Stimulated activated CD8-positive, alpha-beta memory T cell treated with anti-CD3 and anti-CD28 coated beads, Interleukin-12 subunit alpha, Interleukin-12 subunit beta, amount 100 ng/mL, for 4 hours (primary cell): ENCODE results near the gene IMMT.
A peak's percentile ranks its signal among the peaks of the same experiment; 100 is the strongest.

Experiments used
- DNase-seq: peaks from one replicate; pipeline ENCODE4 v3.0.0-alpha.2; 2020; ENCODE audit warnings: low read depth

IMMT gene

GRCh38 chr2:86140969-86141392 lies 54.3 kb downstream of the IMMT start:
- no peak for DNase-seq

- no peak for DNase-seq
Measured at GRCh38 chr2:86139981-86140380, 55.3 kb downstream of the IMMT start.

- no peak for DNase-seq
Measured at GRCh38 chr2:86138736-86139625, 56.3 kb downstream of the IMMT start.

GRCh38 chr2:86136141-86136540 lies 59.1 kb downstream of the IMMT start:
- DNase-seq, result no peak

- DNase-seq, result no peak
Measured at GRCh38 chr2:86135653-86136052, 59.6 kb downstream of the IMMT start.

- no peak for DNase-seq
Measured at GRCh38 chr2:86134709-86135108, 60.6 kb downstream of the IMMT start.

- no peak for DNase-seq
Measured at GRCh38 chr2:86124683-86125082, 70.6 kb downstream of the IMMT start.

GRCh38 chr2:86123328-86123925 lies 71.8 kb downstream of the IMMT start:
- DNase-seq, result no peak

GRCh38 chr2:86118130-86118529 lies 77.1 kb downstream of the IMMT start:
- no peak for DNase-seq

- DNase-seq, result no peak
Measured at GRCh38 chr2:86107031-86107430, 88.2 kb downstream of the IMMT start.

- DNase-seq, result peak; percentile 87
Measured at GRCh38 chr2:86105969-86106945, 89.0 kb downstream of the IMMT start, which contains the start of gene PTCD3. Gene PTCD3 (plus strand): TSS chr2:86106235. CDS start chr2:86106248, 13 bp downstream.

- peak; percentile 70 for DNase-seq
Measured at GRCh38 chr2:86105252-86105968, 89.9 kb downstream of the IMMT start, which contains the start of gene POLR1A. Gene POLR1A (minus strand): TSS chr2:86105886. CDS start chr2:86105776, 110 bp downstream.

GRCh38 chr2:86102157-86102556 lies 93.1 kb downstream of the IMMT start:
- no peak for DNase-seq

GRCh38 chr2:86097913-86098312 lies 97.3 kb downstream of the IMMT start:
- no peak for DNase-seq

- DNase-seq, result no peak
Measured at GRCh38 chr2:86097114-86097896, 98.0 kb downstream of the IMMT start.

- no peak for DNase-seq
Measured at GRCh38 chr2:86094229-86094628, 101.0 kb downstream of the IMMT start.
